GM21515 (cell line): ENCODE results near the gene MPPE1.
"Not testable (repeated sequence)": the region's sequence is repeated elsewhere in the genome, so short reads cannot be mapped to it uniquely, and the experiment has no call there.

Source experiments
- ATAC-seq: cut with Tn5 transposase; IDR thresholded peaks from one replicate; pipeline ENCODE4 v1.9.1; 2021; ENCODE audit not compliant: unreplicated experiment

Gene MPPE1, protein sequence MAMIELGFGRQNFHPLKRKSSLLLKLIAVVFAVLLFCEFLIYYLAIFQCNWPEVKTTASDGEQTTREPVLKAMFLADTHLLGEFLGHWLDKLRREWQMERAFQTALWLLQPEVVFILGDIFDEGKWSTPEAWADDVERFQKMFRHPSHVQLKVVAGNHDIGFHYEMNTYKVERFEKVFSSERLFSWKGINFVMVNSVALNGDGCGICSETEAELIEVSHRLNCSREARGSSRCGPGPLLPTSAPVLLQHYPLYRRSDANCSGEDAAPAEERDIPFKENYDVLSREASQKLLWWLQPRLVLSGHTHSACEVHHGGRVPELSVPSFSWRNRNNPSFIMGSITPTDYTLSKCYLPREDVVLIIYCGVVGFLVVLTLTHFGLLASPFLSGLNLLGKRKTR

DNA sequence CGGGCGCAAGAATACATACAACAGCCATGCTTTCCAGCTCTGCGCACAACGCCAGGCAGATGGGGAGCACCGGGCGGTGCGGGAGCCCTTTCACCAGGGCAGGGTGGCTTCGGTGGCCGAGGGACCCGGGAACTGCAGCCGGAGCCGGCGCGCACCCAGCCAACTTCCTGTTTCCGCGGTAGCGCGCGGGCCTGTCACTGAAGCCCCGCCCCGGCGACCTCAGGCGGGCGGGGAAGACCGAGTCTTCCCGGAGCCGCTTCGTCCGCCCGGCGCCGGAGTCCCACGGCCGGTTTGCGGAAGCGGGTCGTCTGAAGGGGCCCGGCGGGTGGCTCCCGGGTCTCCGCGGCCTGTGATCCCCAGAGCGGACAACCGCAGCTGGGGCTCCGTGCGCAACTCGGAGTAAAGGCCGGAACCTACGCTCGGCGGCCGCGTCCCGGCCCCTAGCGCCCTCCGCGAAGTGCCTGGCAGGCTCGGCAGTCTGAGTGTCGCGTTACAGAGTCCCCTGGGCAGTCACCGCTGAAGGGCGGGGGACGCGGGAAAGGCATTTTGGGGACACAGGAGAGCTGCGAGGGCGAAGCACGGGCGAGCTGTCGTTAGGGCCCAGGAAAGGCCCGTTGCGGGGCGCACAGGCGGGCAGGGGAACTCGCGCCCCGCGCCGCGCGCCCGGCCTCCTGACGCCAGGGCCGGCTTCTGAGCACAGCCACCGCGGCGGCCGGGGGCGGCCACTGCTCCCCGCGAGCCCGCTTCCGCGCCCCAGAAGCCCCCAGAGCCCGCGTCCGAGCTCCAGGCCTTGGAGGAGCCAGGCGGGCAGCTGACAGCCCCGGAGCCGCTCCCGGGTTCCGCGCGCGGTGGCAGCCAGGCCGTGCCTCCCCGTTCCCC lies at the start of gene MPPE1:
MPPE1 (minus strand) TSS at position 136 of the 879 bp plus-strand sequence. CDS start 11,053 bp downstream, outside the sequence.
- peak; percentile 81 for ATAC-seq

- no peak for ATAC-seq
Measured at GRCh38 chr18:11957636-11958035, 49.5 kb upstream of the MPPE1 start.

DNA sequence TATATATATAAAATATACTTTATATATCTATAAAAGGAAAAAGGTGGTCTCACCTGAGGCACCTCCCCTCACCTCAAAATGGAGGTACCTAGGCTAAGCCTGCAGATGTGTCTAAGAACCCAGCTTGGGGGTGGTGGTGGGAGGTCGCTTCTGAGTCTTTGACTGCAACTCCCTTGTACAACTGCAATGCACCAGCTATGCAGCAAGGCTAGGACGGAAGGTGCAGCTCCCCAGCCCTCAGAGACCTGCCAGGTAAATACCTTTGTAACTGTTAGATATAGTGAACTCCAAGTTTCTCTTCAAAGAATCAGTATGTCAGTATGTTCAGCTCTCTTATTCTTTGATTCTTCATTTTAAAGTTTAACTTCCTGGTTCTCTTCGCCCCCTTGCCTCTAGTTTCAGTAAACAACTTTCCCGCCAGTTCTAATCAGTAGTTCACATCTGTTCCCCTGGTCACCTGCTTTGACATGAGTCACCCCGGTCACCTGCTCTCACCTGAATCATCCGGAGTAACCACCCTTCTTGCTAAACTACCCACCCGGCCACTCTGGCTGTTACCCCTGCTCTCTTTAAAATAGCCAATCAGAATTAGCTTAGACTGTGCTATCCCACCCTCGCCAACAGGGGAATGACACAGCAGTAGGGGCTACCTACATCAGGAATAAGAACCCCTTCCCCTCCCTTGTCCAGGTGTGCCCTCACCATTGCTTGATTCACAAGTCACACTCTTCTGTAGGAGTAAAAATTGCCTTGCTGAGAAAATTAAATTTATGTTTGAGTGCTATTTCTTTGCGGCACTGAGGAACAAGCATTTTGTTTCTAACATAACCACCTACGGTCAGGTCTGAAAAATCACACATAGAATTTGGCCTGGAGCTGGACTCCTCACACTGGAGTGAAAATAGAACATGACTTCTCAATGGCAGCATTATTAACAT lies 48.5 kb upstream of the MPPE1 start:
- ATAC-seq: no peak

DNA sequence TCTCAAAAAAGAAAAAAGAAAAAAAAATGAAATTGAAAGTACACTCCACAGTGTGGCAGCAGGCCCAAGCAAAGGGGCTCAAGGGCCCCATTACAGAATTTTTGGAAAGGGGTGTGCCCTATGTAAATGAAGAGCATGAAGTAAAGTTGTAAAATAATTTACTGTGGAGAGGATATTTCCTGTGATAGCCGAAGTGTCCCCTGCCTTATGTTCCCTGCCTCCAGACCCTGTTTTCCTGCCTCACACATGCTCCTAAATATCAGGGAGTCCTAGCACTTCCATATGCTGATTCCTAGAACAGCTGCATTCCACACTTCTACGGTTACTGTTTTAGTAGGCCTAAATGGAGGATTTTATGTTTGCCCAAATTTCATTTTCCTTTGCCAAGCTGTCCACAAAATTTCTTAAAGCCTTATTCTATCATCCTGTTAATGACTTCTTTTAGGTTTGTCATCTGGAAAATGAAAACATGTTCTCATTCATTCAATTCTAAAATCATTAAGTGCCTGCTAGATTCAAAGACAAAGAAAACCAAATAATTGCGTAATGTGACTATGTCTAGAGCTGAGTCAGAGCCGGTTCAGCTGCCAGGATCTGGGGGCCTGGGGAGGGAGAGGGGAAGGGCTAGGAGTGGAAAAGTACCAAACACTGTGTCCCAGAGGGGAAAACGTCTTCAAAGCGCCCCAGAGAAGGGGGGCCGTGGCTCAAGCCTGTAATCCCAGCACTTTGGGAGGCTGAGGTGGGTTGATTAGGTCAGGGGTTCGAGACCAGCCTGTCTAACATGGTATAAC lies 47.3 kb upstream of the MPPE1 start:
- ATAC-seq: no peak

DNA sequence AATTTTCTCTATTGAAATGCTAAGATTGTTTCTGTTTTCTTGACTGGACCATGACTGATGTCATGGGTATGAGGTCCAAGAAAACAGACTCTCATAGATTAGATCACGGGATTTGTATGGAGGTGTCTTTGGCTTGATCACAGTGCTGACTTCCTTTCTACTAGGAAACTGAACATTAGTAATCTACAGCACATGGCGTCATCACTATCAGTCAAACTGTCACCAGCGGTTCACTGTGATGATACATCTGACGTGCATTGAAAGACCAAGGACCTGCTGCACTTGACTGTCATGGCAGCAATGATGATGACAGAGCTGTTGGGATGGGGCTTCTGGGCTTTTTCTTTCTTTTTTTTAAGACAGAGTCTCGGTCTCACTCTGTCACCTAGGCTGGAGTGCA lies 45.0 kb upstream of the MPPE1 start:
- no peak for ATAC-seq

DNA sequence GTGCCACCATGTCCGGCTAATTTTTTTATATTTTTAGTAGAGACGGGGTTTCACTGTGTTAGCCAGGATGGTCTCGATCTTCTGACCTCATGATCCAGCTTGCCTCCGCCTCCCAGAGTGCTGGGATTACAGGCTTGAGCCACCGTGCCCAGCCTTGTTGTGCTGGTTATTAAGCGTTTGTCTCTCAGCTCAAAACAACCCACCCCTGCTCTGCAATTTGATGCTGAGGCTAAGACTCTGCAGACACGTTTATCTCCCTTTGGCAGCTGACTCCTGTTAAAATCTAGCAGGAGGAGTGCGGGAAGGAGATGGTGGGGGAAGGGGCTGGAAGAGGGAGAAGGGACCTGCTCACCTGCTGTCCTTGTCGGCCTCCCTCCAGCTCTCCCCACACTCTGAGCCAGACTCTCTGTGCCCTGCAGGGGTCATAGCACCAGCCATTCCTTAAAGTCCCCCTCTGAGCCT lies 43.3 kb upstream of the MPPE1 start:
- no peak for ATAC-seq

DNA sequence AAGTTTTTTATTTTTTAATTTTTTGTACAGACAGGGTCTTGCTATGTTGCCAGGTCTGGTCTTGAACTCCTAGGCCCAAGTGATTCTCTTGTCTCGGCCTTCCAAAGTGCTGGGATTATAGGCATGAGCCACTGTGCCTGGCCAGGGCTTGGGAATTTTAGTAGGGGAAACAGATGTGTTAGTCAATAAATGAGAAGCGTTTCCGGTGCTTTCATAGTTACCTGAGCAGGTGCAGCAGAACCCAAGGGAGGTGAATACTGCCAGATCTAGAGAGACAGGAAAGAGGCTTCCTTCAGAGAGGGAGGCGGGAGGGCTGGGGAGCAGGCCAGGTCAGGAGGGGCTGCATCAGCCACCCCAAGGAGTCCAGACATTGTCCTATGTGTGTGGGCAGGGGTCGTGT lies 42.7 kb upstream of the MPPE1 start:
- no peak for ATAC-seq

- ATAC-seq: no peak
Measured at GRCh38 chr18:11948852-11949523, 40.9 kb upstream of the MPPE1 start.

GRCh38 chr18:11947214-11948191 lies 39.4 kb upstream of the MPPE1 start:
- ATAC-seq: peak; percentile 87

DNA sequence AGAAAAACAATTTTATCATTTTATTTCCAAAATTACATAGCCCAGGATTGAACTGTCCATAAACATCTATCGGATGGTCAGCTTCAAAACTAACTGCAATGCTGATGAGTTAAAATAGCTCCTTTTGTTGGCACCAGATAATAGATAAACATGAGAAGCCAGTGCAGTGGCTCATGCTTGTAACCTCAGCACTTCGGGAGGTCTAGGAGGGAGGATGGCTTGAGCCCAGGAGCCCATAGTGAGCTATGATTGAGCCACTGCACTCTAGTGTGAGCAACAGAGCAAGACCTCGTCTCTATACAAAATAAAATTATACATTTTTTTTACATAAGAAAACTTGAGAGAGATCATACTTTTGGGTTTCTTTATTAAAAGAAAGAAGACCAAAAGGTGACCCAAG lies 38.6 kb upstream of the MPPE1 start:
- no peak for ATAC-seq

- ATAC-seq: not testable (repeated sequence)
Measured at GRCh38 chr18:11945834-11946659, 37.9 kb upstream of the MPPE1 start.

DNA sequence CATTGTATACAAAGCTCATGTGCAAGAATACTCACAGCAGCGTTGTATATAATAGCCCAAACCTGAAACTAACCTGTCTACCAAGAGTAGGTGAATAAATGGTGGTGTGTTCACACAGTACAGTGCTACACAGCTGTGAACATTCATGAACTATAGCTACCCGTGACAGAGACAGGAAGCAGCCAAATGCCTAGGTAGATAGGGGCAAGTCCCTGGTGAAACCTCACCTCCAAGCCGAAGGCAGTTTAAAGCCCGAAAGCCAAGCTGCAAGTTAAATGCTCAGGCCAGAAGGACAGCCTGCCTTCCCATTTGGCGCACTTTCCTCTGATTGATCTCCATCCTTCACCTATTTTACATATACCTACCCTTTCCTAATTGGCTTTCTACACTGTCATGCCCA lies 36.7 kb upstream of the MPPE1 start:
- no peak for ATAC-seq

DNA sequence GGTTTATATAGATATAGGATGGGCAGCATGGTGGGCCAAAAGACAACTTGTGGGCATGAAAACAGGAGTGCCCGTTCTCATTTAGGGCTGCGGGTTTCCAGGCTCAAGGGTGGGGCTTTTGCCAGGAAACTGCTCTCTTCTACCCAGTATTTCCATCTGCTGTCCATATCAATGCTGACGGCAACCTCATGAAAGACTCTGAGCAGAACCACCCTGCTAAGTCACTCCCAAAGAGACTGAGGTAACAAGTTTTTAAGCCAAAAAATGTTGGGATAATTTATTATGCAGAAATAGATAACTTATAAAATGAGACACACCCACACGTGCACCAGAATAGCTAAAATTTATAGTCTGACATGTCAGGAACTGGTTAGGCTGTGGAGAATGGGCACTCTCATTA lies 36.1 kb upstream of the MPPE1 start:
- ATAC-seq: no peak

GRCh38 chr18:11943551-11943950 lies 35.4 kb upstream of the MPPE1 start:
- no peak for ATAC-seq

DNA sequence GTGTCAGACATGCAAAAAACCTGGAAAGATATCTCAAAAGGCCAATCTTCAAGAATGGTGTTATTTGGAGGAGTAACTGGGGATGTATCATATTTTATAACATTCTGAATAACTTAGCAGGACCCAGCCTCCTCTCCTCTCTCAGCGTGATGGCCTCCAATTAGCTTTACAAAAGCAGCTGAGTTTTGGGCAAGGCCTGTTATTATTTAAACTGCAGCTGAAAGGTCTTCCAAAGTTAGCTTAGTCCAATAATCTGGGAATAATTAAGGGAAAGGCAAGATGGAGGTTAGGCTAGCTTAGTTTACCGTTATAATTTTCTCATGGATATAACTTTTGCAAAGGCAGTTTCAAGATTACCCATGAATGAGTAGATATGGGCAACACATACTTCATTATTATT lies 32.8 kb upstream of the MPPE1 start:
- no peak for ATAC-seq

- ATAC-seq: peak; percentile 66
Measured at GRCh38 chr18:11937874-11938478, 29.9 kb upstream of the MPPE1 start.

DNA sequence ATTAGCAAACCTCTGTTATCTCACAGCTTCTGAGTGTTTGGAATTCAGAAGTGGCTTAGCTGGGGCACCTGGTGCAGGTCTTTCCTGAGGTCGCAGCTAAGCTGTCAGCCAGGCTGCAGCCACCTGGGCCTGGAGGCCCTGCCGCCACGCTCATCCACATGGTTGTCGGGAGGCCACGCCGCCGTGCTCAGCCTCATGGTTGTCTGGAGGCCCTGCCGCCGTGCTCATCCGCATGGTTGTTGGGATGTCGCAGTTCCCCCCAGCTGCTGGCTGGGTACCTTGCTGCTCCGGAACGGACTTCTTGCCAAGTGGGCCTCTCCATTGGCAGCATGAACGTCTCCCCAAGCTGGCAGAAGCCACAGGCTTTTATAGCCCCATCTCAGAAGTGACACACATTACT lies 24.3 kb upstream of the MPPE1 start:
- no peak for ATAC-seq
